GM21367 (cell line): ENCODE results near the gene RNF123.

Source experiments
- ATAC-seq: cut with Tn5 transposase; IDR thresholded peaks from one replicate; pipeline ENCODE4 v1.9.1; 2021; ENCODE audit not compliant: unreplicated experiment

The RNF123 gene

DNA sequence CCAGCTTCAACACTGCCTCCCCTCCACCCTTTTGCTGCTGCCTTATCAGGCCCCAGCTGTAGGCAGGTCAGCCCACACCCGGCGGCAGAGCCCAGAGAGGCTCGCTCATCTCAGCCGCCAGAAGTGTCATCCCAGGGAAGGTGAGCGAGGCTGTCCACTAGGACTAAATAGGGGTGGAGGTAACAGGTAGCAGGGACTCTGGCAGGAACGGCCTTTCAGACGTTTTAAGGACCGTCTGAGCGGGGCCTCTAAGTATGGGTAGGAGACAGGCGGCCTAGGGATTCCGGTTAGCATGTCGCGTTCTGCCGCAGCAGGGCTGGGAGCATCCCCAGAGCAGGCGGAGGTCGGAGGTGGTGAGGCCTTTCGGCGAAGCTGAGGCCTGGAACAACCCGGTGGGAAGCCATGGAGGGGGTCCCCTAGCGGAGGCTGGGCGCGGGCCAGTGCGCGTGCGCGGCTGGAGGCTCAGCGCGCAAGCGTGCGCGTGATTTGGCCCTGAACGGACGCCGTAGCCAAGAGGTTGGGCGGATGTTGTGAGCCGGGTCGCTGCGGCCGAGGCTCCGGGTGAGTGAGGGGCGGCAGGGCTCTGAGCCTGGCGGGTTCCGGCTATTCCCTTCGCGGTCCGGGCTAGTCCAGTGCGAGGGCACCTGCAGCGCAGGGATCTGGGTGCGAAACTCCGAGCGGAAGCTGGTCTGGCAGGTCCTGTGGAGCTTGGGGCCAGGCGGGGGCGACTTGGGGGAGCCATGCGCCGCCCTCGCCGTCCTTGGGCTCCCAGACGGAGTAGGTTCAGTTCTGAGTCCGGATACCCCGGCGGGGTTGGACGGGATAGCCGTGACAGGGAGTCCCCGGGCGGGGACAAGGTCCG, at the start of gene RNF123, which contains the start of gene MST1:
Gene RNF123, plus strand, starts transcription at position 512 of the 862 bp plus-strand sequence. CDS start 1,609 bp downstream, outside the sequence.
Gene MST1, minus strand, starts transcription at position 429 of the 862 bp plus-strand sequence. CDS start 783 bp downstream, outside the sequence.
- ATAC-seq, result peak; percentile 43

DNA sequence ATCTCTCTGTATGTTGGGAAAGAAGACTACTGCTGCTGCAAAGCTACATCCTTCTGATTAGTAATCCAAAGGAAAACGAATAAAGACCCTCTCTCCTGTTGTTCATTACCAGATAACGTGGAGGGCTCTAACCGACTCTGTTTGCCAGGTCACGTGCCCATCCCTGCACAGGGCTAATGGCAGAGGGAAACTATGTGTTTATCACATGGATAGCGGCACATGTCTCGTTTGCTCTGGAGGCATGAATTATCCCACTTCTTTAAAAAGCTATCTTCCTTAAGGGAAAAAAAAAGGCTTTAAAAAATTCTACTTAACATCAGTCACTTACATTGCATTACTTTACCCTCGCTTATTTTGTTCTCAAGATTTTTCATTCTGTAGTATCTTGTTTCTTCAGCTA, 48.1 kb upstream of the RNF123 start:
- ATAC-seq, result no peak

DNA sequence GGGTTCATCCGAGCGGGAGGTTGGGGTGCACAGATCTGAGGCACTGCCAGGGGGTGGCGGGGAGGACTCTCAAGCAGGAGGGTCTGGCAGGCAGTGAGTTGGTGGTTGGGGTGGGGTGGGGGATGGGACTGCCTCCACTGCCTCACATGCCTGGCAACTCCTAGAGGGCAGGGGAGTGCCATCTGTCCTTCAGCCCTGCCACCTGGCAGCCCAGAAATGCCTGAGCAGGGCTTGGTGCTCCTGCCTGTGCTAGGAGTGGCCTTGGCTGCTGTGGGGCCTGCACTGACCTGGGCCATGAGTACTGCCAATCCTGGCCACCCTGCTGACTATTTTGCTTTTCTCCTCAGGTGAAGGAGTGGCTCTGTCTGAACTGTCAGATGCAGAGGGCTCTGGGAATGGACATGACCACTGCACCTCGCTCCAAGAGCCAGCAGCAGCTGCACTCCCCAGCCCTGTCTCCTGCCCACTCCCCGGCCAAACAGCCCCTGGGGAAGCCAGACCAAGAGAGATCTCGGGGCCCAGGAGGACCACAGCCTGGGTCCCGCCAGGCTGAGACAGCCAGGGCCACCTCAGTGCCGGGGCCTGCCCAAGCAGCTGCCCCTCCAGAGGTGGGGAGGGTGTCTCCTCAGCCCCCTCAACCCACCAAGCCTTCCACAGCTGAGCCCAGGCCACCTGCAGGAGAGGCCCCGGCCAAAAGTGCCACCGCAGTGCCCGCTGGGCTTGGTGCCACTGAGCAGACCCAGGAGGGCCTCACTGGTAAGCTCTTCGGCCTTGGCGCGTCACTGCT, 47.2 kb upstream of the RNF123 start:
- no peak for ATAC-seq

- ATAC-seq, result no peak
Measured at GRCh38 chr3:49642708-49643145, 46.6 kb upstream of the RNF123 start.

GRCh38 chr3:49644684-49645083, 44.7 kb upstream of the RNF123 start:
- no peak for ATAC-seq

- ATAC-seq, result no peak
Measured at GRCh38 chr3:49646236-49646635, 43.1 kb upstream of the RNF123 start.

DNA sequence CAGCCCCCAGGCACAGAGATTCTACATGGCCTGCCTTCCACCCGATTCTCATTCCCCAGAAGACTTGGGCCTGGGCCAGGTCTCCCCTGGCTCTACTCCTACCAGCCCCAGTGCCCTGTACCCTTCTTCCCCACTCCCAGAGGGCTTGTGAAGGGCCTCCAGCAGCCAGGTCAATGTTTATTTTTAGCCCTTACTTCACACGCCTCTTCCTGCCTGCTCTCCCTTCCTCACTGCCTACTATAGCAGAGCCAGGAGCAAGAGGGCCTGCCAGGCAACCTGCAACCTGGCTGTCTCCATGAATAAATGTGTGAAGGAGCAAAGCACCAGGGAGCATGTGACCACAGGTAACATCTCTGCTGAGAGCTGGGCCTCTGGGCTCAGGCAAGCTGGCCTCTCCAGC, 41.6 kb upstream of the RNF123 start:
- no peak for ATAC-seq

GRCh38 chr3:49648354-49649019, 40.9 kb upstream of the RNF123 start:
- no peak for ATAC-seq

DNA sequence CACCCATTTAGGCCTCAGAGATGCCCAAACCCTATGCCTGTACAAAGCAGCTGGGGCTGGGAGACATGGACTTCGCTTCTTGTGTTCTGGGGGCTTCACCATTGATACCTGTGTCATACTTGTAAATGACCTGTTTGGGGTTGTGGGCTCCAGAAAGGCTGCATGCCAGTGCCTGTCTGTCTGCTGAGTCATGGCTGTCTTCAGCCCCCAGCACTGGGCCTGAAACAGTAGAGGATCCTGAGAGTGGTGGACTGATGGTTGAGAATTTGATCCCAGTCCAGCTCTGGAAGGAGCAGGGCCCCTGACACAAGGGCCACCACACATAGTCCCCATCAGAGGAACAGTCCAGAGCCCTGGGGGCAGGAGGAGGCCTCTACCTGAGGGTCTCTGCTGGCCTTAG, 39.8 kb upstream of the RNF123 start:
- ATAC-seq, result no peak

DNA sequence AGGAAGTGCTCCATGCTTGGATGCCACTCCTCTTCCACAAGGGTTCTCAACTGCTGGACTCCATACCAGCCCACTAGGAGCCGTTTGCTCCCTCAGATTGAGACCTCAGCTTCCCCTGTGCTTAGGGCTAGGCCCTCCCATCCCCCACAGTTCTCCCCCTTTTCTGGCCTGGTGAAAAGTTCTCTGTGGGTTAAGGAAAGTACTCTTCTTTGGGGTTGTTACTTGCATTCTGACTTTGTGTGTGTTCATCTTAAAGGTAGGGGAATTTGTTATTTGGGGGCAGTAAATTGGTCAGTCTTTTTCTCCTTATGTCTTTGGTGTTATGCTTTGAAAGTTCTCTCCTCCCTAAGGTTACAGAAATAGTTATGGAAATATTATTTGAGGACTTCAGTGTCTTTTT, 39.2 kb upstream of the RNF123 start:
- no peak for ATAC-seq

GRCh38 chr3:49650637-49651036, 38.7 kb upstream of the RNF123 start:
- ATAC-seq, result no peak

DNA sequence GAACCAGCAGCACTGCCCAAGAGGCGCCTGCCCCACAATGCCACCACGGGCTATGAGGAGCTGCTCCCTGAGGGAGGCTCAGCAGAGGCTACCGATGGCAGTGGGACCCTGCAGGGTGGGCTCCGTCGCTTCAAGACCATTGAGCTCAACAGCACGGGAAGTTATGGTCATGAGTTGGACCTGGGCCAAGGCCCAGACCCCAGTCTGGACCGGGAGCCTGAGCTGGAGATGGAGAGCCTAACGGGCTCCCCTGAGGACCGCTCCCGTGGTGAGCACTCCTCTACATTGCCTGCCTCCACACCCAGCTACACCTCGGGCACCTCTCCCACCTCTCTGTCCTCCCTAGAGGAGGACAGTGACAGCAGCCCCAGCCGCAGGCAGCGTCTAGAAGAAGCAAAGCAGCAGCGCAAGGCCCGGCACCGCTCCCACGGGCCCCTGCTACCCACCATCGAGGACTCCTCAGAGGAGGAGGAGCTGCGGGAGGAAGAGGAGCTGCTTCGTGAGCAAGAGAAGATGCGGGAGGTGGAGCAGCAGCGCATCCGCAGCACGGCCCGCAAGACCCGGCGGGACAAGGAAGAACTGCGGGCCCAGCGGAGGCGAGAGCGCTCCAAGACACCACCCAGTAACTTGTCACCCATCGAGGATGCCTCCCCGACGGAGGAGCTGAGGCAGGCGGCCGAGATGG, 37.0 kb upstream of the RNF123 start:
- no peak for ATAC-seq

- ATAC-seq, result no peak
Measured at GRCh38 chr3:49652903-49653415, 36.4 kb upstream of the RNF123 start.

- no peak for ATAC-seq
Measured at GRCh38 chr3:49653621-49654020, 35.7 kb upstream of the RNF123 start.

DNA sequence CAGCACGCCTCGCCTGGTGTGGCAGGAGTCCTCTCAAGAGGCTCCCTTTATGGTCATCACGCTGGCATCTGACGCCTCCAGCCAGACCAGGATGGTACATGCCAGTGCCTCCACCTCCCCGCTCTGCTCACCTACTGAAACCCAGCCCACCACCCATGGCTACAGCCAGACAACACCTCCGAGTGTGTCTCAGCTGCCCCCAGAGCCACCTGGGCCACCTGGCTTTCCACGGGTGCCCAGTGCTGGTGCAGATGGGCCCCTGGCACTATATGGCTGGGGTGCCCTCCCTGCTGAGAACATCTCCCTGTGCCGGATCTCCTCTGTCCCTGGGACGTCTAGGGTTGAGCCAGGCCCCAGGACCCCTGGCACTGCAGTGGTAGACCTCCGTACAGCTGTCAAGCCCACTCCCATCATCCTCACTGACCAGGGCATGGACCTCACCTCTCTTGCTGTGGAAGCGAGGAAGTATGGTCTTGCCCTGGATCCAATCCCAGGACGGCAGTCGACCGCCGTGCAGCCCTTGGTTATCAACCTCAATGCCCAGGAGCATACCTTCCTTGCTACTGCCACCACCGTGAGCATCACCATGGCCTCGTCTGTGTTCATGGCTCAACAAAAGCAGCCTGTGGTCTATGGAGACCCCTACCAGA, 35.1 kb upstream of the RNF123 start:
- ATAC-seq, result no peak

GRCh38 chr3:49654955-49655556, 34.3 kb upstream of the RNF123 start:
- no peak for ATAC-seq

DNA sequence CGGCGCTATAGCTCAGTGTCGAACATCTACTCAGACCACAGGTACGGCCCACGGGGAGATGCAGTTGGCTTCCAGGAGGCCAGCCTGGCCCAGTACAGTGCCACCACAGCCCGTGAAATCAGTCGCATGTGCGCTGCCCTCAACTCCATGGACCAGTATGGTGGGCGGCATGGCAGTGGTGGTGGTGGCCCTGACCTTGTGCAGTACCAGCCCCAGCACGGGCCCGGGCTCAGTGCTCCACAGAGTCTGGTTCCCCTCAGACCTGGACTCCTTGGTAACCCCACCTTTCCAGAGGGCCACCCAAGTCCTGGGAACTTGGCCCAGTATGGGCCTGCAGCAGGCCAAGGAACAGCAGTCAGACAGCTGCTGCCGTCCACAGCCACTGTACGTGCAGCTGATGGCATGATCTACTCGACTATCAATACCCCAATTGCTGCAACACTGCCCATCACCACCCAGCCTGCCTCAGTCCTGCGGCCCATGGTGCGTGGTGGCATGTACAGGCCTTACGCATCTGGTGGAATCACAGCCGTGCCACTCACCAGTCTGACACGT, 33.5 kb upstream of the RNF123 start:
- no peak for ATAC-seq

DNA sequence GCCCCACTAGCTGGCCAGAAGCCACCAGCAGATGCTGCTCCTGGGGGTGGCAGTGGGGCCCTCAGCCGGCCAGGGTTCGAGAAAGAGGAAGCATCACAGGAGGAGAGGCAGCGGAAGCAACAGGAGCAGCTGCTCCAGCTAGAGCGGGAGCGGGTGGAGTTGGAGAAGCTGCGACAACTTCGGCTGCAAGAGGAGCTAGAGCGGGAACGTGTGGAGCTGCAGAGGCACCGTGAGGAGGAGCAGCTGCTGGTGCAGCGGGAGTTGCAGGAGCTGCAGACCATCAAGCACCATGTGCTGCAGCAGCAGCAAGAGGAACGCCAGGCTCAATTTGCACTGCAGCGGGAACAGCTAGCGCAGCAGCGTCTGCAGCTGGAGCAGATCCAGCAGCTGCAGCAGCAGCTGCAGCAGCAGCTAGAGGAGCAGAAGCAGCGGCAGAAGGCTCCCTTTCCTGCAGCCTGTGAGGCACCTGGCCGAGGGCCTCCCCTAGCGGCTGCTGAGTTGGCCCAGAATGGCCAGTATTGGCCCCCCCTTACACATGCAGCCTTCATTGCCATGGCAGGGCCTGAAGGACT, 32.7 kb upstream of the RNF123 start:
- ATAC-seq, result no peak
